ENCODE measurements around the gene CCDC85C. TPM values are rescaled to one million over a fixed set of nuclear protein-coding genes. Genes with fewer than 3 reads are reported as not detected.
A peak's percentile ranks its signal among the peaks of the same experiment; 100 is the strongest.

Gene CCDC85C
- total and polyA plus RNA-seq, 2 of the 4 experiments (the other 2 are of a cell fraction) = 16.0 to 19.0 TPM

DNA sequence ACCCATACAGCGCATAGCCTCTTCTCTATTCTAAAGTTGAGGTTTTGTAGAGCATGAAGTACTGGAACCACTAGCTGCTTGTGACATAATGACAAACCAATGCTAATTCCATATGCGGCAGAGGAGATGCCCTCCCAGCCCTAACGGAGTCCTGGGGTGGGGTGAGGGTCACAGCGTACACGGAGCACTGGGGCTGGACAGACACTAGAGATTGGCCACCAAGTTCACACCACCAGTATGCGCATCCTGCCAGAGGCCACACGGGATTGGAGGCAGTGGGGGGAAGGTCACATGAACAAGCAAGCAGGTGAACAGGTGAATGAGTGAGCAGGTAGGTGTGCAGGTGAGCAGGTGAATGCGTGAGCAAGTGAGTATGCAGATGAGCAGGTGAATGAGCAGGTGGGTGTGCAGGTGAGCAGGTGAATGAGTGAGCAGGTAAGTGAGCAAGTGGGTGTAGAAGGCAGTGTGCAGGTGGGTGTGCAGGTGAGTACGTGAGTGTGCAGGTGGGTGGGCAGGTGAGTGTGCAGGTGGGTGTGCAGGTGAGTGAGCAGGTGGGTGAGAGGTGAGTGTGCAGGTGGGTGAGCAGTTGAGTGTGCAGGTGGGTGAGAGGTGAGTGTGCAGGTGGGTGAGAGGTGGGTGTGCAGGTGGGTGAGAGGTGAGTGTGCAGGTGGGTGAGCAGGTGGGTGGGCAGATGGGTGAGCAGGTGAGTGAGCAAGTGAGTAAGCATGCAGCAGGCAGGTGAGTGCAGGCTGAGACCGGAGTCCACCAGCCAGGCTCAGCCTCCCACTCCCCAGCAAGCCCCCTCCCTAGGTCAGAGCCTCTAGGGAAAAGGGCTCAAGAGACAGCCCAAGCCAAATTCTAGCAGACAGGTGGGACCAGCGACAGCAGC is 52.7 kb downstream of the CCDC85C start:
- Histone ChIP-seq H4K5ac (ENCODE audit: low read depth, low read length) (no peak overlapping the region), H3K4me3 (ENCODE audit: insufficient read depth, low read depth, low read length) (no peak overlapping the region), H3K4me2 (ENCODE audit: low read depth, low read length) (no peak overlapping the region), H2BK120ac (ENCODE audit: low read depth, low read length) (no peak overlapping the region), H2BK5ac (ENCODE audit: low read depth, low read length, poor library complexity, severe bottlenecking) (no peak overlapping the region), H3K36me3 (ENCODE audit: control insufficient read depth, insufficient read depth, low read length) (no peaks in the 10 kb centered on the region), H2AFZ (replicated peaks; ENCODE audit: low read length, poor library complexity) (peak overlapping the region; percentile 68), H4K8ac (ENCODE audit: low read depth in 2 of 2, low read length in 2 of 2) (no peak overlapping the region), H4K20me1 (ENCODE audit: insufficient read depth, low read length) (peaks cover 52% of the 10 kb centered on the region), H2AK5ac (ENCODE audit: low read depth, low read length) (no peak overlapping the region), H3K4me1 (ENCODE audit: control insufficient read depth, insufficient read depth, low read length) (peaks cover 3% of the 10 kb centered on the region; the same call in 1 of the 2 replicates), H3K9me1 (ENCODE audit: insufficient read depth, low read length) (peaks cover 12% of the 10 kb centered on the region), H3K27ac (ENCODE audit: insufficient read depth, low read length) (no peak overlapping the region), H3K56ac (ENCODE audit: extremely low read depth, insufficient read depth, low read length) (no peak overlapping the region), H3K4ac (ENCODE audit: low read depth, low read length) (no peak overlapping the region), H2BK20ac (ENCODE audit: low read depth, low read length) (no peak overlapping the region), H3K18ac (ENCODE audit: low read depth, low read length) (no peak overlapping the region), H3K9me3 (ENCODE audit: control insufficient read depth, insufficient read depth, low read length) (no peaks in the 10 kb centered on the region), H2BK15ac (ENCODE audit: low read depth, low read length) (no peak overlapping the region), H4K91ac (ENCODE audit: insufficient read depth, low read depth, low read length) (no peak overlapping the region), H3K23ac (ENCODE audit: low read depth, low read length) (no peak overlapping the region), H3K9ac (ENCODE audit: low read depth, low read length) (no peak overlapping the region), H3K27me3 (ENCODE audit: control insufficient read depth, insufficient read depth, low read length) (no peaks in the 10 kb centered on the region), H2AK9ac (replicated peaks; ENCODE audit: low read depth, low read length, poor library complexity) (peak overlapping the region; percentile 29), H3K79me1 (ENCODE audit: low read depth in 1 of 2, low read length in 2 of 2) (peaks cover 50 to 87% of the 10 kb centered on the region in 2 experiments), H3K14ac (replicated peaks; ENCODE audit: low read depth, low read length) (no peak overlapping the region)
- no peak for ATAC-seq (ENCODE audit: low read depth)
- intact Hi-C loops (cut with micrococcal nuclease) = no loop called here
- no peak for DNase-seq
- in situ Hi-C loops (cut with MboI; ENCODE audit: low sequenced_read_pairs) = no loop called here
- BruUV-seq (replicated peaks) = no TSS peak
- CTCF ChIA-PET = no interaction called here
- dilution Hi-C loops (cut with HindIII; ENCODE audit: low sequenced_read_pairs, unreplicated experiment) = no loop called here
- TF ChIP-seq MAFK (IDR thresholded peaks at IDR 0.05; ENCODE audit: low read depth, low read length) (no peak), CEBPB (IDR thresholded peaks at IDR 0.05; ENCODE audit: low read depth, low read length) (no peak)
- TF ChIP-seq, protein P1, sequence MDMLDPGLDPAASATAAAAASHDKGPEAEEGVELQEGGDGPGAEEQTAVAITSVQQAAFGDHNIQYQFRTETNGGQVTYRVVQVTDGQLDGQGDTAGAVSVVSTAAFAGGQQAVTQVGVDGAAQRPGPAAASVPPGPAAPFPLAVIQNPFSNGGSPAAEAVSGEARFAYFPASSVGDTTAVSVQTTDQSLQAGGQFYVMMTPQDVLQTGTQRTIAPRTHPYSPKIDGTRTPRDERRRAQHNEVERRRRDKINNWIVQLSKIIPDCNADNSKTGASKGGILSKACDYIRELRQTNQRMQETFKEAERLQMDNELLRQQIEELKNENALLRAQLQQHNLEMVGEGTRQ (IDR thresholded peaks at IDR 0.05; ENCODE audit: low read depth, low read length) = no peak
- TF ChIP-seq, protein P2, sequence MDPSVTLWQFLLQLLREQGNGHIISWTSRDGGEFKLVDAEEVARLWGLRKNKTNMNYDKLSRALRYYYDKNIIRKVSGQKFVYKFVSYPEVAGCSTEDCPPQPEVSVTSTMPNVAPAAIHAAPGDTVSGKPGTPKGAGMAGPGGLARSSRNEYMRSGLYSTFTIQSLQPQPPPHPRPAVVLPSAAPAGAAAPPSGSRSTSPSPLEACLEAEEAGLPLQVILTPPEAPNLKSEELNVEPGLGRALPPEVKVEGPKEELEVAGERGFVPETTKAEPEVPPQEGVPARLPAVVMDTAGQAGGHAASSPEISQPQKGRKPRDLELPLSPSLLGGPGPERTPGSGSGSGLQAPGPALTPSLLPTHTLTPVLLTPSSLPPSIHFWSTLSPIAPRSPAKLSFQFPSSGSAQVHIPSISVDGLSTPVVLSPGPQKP (IDR thresholded peaks at IDR 0.05; ENCODE audit: borderline replicate concordance, low read depth, low read length) = no peak
- POLR2A ChIA-PET (ENCODE audit: unreplicated experiment) = no interaction called here
- 94% methylated on average over 4 of the region's 11 CpGs; no CpG with 5 or more reads in 1 of the 2 experiments for WGBS, 2 experiments (ENCODE audit: extremely low coverage in 2 of 2, insufficient read length in 1 of 2)
